ENCODE results near the gene IL12RB2. TPM values are rescaled to one million over a fixed set of nuclear protein-coding genes. Genes with fewer than 3 reads are reported as not detected.
"Not testable (repeated sequence)": the region's sequence is repeated elsewhere in the genome, so short reads cannot be mapped to it uniquely, and the experiment has no call there.

IL12RB2 gene
- total and polyA plus RNA-seq, 2 donors (not counting 3 experiments of a cell fraction or from before 2014, with no cell fraction given), result 0.42 TPM; not detected in 1

DNA sequence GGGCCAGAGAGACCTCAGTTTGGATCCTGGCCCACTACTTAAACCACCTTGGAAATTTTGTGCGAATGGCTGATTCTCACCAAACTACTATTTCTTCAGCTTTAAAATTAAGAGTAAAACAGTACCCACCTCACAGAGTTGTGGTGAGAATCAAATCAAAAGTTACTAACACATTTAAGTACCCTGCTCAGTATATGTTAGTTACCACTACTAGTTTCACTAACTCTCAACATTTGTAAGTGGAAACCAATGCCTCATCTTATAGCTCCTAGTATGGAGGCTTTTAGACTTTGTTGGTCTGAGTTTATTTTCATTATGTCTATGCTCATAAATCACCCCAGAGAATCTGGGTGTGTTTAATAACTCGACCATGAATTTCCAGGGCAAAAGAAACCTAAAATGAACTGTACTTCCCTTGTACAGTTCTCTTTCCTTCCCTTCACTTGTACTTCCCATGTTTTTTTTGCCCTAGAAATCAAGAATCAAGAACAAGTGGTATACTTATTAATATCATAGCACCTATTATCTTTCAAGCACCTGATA, 134.1 kb downstream of the IL12RB2 start:
- POLR2A ChIA-PET, result interaction anchor here (0.7 kb wide), 1 partner anchor 34 kb away, joined by 4 read pairs; no protein-coding TSS in a partner anchor
- intact Hi-C loops (cut with micrococcal nuclease) (no loop called here), dilution Hi-C loops (cut with MboI; ENCODE audit: extremely low pct_ligation_motif_present, low sequenced_read_pairs) (no loop called here)
- FAIRE-seq (no peak), DNase-seq (ENCODE audit: low read depth, low spot score) (no peak)
- Histone ChIP-seq H2AFZ (ENCODE audit: low read depth, low read length) (no peak overlapping the region), H3K4me3 (replicated peaks in 1 of 3; ENCODE audit: insufficient read depth in 1 of 3, low read depth in 1 of 3, low read length in 3 of 3) (no peak overlapping the region), H3K36me3 (ENCODE audit: control insufficient read depth in 2 of 2, extremely low read depth in 1 of 2, insufficient read depth in 2 of 2, low read length in 2 of 2) (no peaks in the 10 kb centered on the region), H3K27ac (ENCODE audit: insufficient read depth, low read depth, low read length) (no peak overlapping the region), H3K9ac (replicated peaks; ENCODE audit: extremely low read depth, insufficient read depth, low read length) (no peak overlapping the region), H3K4me1 (ENCODE audit: control insufficient read depth, extremely low read depth, insufficient read depth, low read length) (peaks cover 12% of the 10 kb centered on the region), H3K9me3 (replicated peaks; ENCODE audit: control insufficient read depth, insufficient read depth, low read length) (no peaks in the 10 kb centered on the region), H3K79me2 (ENCODE audit: control insufficient read depth, insufficient read depth, low read length) (no peaks in the 10 kb centered on the region), H3K4me2 (ENCODE audit: insufficient read depth, low read length) (no peak overlapping the region), H3K9me1 (replicated peaks; ENCODE audit: control insufficient read depth, extremely low read depth, insufficient read depth, low read length) (no peaks in the 10 kb centered on the region), H3K27me3 (ENCODE audit: control insufficient read depth in 2 of 2, insufficient read depth in 2 of 2, low read length in 2 of 2) (no peaks in the 10 kb centered on the region), H4K20me1 (replicated peaks; ENCODE audit: control insufficient read depth, extremely low read depth, insufficient read depth, low read length) (no peaks in the 10 kb centered on the region)
- TF ChIP-seq MYC (IDR thresholded peaks at IDR 0.05; ENCODE audit: low read depth, low read length), result no peak
- TF ChIP-seq POLR2AphosphoS5 (IDR thresholded peaks at IDR 0.05; ENCODE audit: insufficient read depth, low read depth, low read length), result no peak
- no peak for TF ChIP-seq MAX (IDR thresholded peaks at IDR 0.05; ENCODE audit: insufficient read depth, insufficient read length)
- TF ChIP-seq POLR2A (IDR thresholded peaks at IDR 0.05; ENCODE audit: low read depth, low read length), result no peak
- TF ChIP-seq CTCF (IDR thresholded peaks at IDR 0.05; ENCODE audit: extremely low read depth in 1 of 2, insufficient read depth in 1 of 2, low read depth in 1 of 2, low read length in 2 of 2), result no peak
- TF ChIP-seq FOS (IDR thresholded peaks at IDR 0.05; ENCODE audit: borderline replicate concordance, insufficient read depth, low read length), result no peak
- no peak for TF ChIP-seq EZH2 (IDR thresholded peaks at IDR 0.05; ENCODE audit: borderline replicate concordance, low read depth, low read length, severe bottlenecking)
- TF ChIP-seq GATA2 (IDR thresholded peaks at IDR 0.05; ENCODE audit: insufficient read depth, insufficient read length, low read depth, low read length), result no peak
- no TSS peak for BruUV-seq (replicated peaks)
- CTCF ChIA-PET, result interaction anchor here (1.0 to 3.2 kb wide), 6 partner anchors 9 to 58 kb away, joined by 4 to 7 read pairs (median 6); no protein-coding TSS in a partner anchor

GRCh38 chr1:67446014-67446413, 138.3 kb downstream of the IL12RB2 start:
- H3K9me3 ChIP-seq (replicated peaks; ENCODE audit: control insufficient read depth, insufficient read depth, low read length); H4K20me1 ChIP-seq (replicated peaks; ENCODE audit: control insufficient read depth, extremely low read depth, insufficient read depth, low read length); H3K27ac ChIP-seq (ENCODE audit: insufficient read depth, low read depth, low read length); POLR2A ChIA-PET; H3K79me2 ChIP-seq (ENCODE audit: control insufficient read depth, insufficient read depth, low read length); H3K4me2 ChIP-seq (ENCODE audit: insufficient read depth, low read length); H3K4me3 ChIP-seq (replicated peaks in 1 of 3; ENCODE audit: insufficient read depth in 1 of 3, low read depth in 1 of 3, low read length in 3 of 3); H3K27me3 ChIP-seq (ENCODE audit: control insufficient read depth in 2 of 2, insufficient read depth in 2 of 2, low read length in 2 of 2); H3K9me1 ChIP-seq (replicated peaks; ENCODE audit: control insufficient read depth, extremely low read depth, insufficient read depth, low read length); DNase-seq (ENCODE audit: low read depth, low spot score); H2AFZ ChIP-seq (ENCODE audit: low read depth, low read length); dilution Hi-C loops (cut with MboI; ENCODE audit: extremely low pct_ligation_motif_present, low sequenced_read_pairs); FAIRE-seq; intact Hi-C loops (cut with micrococcal nuclease); H3K36me3 ChIP-seq (ENCODE audit: control insufficient read depth in 2 of 2, extremely low read depth in 1 of 2, insufficient read depth in 2 of 2, low read length in 2 of 2); H3K9ac ChIP-seq (replicated peaks; ENCODE audit: extremely low read depth, insufficient read depth, low read length); BruUV-seq (replicated peaks): not testable (repeated sequence)
- CTCF ChIA-PET, result interaction anchor here (0.9 to 2.0 kb wide), 4 partner anchors 9 to 233 kb away, joined by 3 to 5 read pairs (median 4); no protein-coding TSS in a partner anchor
- peaks cover 14% of the 10 kb centered on the region for H3K4me1 ChIP-seq (ENCODE audit: control insufficient read depth, extremely low read depth, insufficient read depth, low read length)

Measured in endothelial cell of umbilical vein (primary cell).